Amygdala (tissue), 56 donors: ENCODE measurements around the gene LRG1.

Experiments used
- DNase-seq, 56 donors: peaks; one replicate each; lab custom pipeline; 2025; lab: John Stamatoyannopoulos, UW

LRG1 gene

GRCh38 chr19:4539693-4540581, at the start of gene LRG1:
TSS of gene LRG1 (minus strand) at chr19:4540036. CDS start at chr19:4540013, 23 bp downstream.
- no peak for DNase-seq

DNA sequence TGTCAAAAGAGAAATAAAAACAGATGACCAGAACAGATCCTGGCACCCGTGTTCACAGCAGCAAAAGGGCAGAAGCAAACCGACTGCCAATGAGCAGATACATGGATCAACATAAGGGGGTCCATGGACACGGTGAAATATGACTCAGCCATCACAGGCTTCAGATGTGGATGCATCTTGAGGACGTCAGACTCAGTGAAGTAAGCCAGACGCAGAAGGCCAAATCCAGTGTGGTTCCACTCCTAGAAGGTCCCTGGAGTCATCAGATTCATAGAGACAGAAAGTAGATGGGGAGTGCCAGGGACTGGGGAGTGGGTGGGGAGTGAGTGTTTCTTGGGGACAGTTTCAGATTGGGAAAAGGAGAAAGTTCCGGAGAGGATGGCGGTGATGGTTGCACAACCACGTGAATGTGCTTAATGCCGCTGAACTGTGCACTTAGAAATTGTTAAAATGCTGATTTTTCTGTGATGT, 48.5 kb upstream of the LRG1 start:
- no peak for DNase-seq

DNA sequence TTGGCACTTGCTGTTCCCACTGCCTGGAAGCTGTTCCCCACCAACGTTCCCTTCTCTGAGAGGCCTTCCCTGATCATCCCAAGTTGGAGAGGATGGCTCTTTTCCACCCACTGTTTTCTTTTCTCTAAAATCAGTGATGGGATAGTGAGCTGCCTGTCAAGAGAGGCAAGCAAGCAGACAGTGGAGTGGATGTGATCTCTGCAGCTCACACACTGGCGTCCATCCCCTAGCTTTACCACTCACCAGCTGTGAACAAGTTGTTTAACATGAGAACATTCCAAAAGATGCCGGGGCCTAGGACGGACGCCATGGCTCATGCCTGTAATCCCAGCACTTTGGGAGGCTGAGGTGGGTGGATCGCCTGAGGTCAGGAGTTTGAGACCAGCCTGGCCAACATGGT, 47.7 kb upstream of the LRG1 start:
- no peak for DNase-seq

DNA sequence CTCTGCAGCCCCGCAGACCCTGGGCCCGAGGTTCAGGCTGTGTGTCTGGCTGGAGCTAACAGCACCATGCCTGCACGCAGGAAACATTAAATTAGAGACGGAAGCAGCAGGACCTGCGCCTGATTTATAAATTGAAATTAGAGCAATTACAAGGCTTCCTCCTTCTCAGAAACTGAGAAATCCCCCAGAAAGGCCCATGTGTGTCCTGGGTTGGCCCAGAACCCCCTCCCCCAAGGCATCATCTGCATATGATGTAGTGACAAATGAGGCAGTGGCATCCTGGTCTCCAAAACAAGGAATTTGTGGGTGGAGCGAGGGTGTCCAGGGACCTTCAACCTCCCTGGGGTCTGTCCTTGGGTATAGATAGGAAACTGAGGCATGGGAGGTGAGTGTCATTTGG, 46.9 kb upstream of the LRG1 start:
- DNase-seq, result no peak

GRCh38 chr19:4586245-4586644, 46.4 kb upstream of the LRG1 start:
- DNase-seq, result no peak

DNA sequence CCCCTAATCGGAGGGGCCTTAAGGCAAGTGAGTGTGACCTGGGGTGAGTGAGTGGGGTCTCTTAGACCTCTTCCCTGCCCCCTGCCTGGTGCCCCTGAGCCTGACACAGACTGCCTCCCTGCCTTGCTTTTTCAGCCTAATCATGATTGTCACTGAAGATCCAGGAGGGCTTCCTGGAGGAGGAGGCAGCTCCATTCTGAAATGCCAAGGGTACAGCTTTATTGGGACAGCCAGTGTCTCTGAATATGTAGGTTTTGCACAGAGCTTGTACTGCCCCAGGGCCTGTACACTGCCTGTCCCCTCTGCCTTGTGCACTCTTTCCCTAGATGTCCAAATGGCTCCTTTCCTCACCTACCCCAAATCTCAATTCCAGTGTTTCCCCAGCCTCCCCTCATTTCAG, 45.7 kb upstream of the LRG1 start:
- no peak for DNase-seq

DNA sequence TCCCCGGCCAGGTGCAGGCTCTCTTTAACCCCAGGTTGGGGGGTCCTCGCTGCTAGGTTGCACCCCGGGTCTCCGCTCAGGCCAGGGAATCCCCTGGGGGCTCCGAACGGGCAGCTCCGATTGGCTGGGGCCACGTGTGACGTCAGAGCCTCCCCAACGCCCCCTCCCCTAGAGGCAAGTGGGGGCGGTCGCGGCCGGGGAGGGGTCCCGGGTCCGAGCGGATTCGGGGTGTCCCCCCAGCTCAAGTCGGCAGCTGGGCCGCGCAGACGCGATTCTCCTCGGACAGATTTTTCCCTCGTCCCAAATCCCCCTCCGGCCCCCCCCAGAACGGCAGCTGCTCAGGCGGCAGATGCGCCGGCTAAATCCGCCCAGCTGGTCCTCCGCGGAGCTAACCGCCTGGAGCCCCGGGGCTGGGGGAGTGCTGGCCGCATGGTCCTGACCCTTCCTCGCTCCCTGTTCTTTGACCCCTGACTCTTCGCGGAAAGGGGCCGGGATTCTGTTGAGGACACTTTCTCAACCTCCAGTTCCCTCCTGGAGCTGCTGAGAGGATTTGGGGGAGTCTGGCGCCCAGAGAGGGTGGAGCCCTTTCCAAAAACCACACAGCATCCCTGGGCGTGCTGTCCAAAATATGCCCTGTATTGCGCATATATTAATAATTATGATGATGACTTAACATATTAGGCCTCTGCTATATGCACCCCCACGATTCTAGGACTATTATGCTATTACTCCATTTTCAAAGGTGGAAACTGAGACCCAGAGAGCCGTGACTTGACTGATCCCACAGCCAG, 45.0 kb upstream of the LRG1 start:
- peak in 11 of 56 donors; percentile 14 to 50 (median 28) for DNase-seq

- DNase-seq, result peak in 12 of 56 donors; percentile 4 to 54 (median 20)
Measured at GRCh38 chr19:4583961-4584669, 44.3 kb upstream of the LRG1 start.

GRCh38 chr19:4582980-4583842, 43.4 kb upstream of the LRG1 start:
- DNase-seq, result no peak

DNA sequence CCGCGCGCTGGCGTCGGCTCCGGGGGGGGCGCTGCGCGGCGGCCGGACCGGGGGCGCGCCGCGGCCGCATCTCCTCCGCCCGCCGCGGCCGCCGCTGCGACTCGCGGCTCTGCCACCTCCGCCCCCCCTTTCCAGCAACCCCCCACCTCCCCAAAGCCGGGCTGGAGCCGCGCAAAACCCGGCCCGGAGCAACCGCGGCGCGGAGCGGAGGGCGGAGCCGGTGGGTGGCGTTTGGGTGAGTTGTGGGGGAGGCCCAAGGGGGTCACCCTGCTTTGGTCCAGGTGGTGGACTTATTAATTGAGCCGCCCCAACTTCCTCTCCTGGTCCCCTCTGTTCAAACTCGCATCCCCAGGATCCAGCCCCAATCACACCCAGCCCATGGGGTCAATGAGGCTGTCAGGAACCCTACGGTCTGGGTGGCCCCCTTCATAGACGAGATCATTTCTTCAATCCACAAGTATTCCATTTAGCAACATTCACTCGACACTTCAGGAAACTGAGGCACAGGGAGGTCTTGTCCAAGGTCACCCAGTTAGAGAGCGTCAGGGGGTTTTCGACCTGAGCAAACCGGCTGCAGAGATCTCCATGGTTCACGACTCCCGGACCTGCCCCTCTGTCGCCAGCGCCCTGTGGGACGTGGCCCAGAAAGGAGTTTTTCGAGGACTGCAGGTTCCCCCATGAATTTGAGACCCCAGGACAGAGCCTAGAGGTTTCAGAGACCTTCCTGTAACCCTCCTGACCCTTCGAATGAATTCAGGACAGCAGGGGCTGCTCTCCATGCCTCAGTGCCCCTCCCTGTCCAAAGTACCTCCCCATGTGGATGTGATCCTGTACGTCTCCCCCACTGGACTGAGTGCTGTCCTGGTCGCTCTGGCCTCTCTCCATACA, 42.1 kb upstream of the LRG1 start:
- peak in 10 of 56 donors; percentile 4 to 28 (median 20) for DNase-seq

DNA sequence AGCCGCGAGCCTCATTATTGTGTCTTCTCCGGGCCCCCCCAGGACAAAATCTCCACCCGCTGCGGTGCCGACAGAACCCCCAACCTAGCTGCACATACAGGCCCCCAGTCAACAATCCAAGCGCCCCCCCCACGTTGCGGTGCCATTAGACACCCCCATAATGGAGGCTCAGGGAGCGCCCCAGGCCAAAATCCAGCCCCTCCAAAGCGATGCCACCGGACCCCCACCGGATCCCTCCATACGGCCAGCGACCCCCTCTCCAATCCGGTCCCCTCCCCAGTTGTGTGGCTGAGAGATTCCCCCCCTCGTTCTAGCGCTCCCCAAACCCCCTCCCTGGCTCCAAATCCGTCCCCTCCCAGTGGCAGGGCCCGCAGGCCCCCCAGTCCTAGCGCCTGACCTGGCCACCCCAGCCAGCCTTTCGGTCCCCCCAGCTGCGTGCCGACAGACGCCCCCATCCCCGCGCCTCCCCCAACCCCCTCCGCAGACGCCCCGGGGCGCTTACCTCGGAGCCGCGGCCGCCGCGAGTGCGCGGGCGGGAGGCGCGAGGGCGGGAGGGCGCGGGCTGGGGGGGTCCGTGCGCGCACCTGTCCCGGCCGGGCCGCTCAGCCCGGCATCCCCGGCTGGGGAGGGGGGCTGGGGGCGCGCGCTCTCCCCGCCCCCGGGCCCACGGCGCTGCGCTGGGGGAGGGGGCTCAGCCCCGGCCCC, 41.3 kb upstream of the LRG1 start:
- no peak for DNase-seq

DNA sequence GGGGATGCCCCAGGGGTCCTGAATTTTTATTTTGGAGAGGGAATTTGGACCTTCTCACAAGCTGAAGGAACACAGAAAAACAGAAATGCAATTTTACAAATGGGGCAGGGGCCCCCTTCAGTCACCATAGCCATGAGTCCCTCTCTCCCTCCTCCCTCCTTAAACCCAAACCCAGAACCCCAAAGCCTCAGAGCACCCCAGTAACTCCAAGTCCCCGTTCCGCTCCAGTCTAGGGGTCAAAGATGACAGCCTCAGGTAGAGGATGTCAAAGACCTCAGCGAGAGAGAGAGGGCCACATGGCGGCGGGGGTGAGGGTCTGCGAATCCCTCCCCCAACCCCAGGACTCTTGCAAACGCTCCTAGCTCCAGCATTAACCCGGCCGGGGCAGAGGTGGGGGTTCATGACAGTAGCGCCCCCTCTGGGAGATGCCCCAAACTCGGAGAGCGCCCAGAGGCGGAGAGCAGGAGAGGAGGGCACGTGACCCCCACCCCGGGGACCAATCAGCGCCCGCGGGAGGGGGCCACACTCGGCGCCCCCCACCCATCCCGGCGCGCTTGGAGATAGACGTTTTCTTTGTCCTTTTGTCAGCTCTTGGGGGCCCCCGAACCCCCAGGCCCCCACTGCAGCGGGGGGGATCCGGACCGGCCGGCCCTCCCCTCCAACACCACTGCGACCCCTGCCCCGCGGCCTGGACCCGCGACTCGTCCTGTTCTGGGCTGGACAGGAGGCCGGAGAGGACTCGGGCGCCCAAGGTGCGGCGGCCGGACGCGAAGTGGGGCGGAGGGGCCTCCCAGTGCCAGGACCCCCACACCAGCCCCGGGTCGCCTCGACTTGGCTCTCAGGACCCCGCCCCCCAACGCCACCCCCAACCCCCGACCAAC, 40.4 kb upstream of the LRG1 start:
- DNase-seq, result peak in 6 of 56 donors; percentile 2 to 44 (median 21)

DNA sequence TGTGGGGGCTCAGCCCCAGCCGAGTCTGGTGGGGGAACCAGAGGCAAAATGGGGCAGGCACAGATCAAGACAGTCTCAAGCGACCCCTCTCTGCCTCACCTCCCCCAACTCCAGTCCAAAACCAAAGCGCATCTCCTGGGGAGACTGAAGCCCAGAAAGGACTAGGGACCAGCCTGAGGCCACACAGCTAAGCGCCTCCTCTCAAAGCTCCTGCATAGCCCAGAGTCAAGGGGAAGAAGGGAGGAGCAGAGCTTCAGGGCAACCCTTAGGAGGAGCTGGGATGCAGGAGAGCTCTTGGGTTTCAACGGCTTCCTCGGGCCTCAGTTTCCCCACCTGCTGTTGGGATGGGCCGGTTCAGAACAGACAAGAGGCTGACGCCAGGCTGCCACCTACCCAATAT, 39.6 kb upstream of the LRG1 start:
- DNase-seq, result no peak

DNA sequence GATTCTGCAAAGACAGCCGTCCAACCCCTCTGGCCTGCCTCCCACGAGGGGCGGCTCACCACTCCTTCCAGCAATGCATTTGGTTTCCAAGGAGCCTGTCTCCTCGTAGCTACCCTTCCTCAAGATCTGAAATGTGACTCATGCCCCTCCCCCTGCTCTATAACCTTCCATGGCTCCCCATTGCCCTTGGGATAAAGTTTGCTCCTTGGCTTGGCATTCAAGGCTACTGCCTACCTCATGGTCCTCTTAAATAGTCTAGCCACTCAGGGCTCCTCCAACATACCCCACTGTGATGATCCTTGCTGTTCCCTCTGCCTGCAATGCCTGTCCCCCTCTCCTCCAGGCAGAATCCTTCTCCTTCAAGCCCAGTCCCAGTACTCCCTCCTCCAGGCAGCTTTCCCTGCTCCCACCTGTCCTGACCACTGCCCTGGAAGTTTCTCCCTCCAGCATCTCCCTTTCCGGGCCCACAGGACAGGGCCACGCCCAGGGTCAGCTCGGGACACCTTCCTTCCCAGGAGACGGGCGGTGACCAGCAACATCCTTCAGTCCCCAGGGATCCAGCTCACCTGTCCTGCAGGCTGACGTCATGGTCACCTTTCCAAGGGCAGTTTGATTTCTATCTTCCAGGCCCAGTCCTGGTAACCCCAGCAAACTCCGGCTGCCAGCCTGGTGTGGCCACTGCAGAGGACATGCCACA, 38.9 kb upstream of the LRG1 start:
- no peak for DNase-seq

DNA sequence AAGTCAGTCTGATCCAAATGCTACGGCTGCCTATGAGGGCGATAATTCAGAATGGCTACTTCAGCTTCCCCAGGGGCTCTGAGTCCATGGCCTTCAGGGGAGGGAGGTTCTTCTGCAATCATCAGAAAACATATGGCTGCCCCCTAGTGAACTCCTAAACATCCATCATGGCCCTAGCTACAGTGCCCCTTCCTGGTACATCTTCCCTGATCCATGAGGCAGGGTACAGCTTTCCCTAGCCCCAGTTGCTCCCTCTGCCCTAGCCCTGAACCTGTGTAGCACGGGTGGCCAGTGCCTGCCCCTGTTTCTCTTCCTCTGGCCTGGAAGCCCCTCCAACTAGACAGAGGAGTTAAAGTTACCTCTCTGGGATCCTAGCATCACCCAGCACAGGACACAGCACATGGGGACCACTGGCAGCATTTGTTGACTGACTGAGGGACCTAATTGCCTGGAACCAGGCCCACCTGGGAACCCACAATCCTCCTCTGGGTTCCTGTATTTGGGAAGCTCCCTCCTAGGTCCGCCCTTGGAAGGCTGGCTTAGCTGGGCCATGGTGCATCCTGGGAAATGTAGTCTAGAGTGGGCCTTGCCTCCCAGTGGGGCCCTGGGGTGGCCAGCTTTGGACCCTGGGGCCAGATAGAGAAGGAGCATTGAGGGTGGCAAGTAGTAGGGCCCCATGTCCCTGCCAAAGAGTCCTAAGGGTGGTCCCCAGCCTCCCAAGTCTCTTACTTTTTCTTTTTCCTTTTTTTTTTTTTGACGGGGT, 37.4 kb upstream of the LRG1 start:
- DNase-seq, result no peak
